Astrocyte of the spinal cord (primary cell): ENCODE data around the gene PLAC8.
A peak's percentile ranks its signal among the peaks of the same experiment; 100 is the strongest.
"Not testable (repeated sequence)": the region's sequence is repeated elsewhere in the genome, so short reads cannot be mapped to it uniquely, and the experiment has no call there.

Experiments
- DNase-seq: peaks from one replicate; pipeline ENCODE4 v3.0.0; 2011; ENCODE audit warnings: low read depth, low spot score
- H3K4me3 ChIP-seq: 2 replicates; pipeline ENCODE4 v1.5.1; 2011; ENCODE audit warnings: low read depth, mild to moderate bottlenecking, low read length, moderate library complexity
- in situ Hi-C: cut with HindIII; loops from 2 replicates; pipeline ENCODE4 v1.10.0; 2017; ENCODE audit warnings: low sequenced_read_pairs
- TF ChIP-seq, protein P1 (sequence below): IDR thresholded peaks from 2 replicates; pipeline ENCODE4 v1.5.1; 2012; ENCODE audit warnings: low read depth, mild to moderate bottlenecking, low read length, inconsistent platforms

The PLAC8 gene

DNA sequence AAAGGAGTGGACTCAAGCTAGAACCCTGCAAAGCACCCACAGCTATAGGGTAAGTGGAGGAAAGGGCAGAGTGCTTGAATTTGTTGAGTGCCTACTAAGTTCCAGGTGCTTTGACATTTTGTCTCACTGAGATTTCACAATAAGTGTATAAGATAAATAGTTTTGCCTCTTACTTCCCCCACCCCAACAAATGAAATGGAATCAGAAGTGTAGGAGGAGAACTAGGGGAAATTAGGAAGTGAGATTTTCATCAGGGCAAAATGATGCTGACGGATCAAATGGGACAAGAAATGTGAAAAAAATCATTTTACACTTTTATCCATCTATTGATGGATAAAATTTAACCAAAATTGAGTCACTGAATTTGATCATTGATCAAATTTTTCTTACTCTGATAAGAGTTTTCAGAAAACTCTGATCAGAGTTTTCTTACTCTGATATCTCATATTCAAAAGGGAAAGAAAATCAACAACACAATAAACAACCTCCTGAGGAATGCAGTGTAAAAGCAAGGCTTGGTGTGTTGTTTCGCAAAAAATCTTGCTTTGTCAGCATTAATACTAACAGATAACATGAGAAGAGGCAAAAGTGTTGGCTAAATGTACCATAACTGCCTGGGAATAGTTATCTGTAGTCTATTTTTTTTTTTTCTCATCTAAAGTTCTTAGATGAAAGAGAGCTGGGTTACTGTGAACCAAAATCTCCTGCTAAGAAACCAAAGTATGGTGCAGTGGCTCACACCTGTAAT lies 24.9 kb downstream of the PLAC8 start:
- DNase-seq, result no peak
- in situ Hi-C loops, result no loop called here
- H3K4me3 ChIP-seq, result no peak overlapping the region
- TF ChIP-seq, protein P1, sequence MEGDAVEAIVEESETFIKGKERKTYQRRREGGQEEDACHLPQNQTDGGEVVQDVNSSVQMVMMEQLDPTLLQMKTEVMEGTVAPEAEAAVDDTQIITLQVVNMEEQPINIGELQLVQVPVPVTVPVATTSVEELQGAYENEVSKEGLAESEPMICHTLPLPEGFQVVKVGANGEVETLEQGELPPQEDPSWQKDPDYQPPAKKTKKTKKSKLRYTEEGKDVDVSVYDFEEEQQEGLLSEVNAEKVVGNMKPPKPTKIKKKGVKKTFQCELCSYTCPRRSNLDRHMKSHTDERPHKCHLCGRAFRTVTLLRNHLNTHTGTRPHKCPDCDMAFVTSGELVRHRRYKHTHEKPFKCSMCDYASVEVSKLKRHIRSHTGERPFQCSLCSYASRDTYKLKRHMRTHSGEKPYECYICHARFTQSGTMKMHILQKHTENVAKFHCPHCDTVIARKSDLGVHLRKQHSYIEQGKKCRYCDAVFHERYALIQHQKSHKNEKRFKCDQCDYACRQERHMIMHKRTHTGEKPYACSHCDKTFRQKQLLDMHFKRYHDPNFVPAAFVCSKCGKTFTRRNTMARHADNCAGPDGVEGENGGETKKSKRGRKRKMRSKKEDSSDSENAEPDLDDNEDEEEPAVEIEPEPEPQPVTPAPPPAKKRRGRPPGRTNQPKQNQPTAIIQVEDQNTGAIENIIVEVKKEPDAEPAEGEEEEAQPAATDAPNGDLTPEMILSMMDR, result no peak

DNA sequence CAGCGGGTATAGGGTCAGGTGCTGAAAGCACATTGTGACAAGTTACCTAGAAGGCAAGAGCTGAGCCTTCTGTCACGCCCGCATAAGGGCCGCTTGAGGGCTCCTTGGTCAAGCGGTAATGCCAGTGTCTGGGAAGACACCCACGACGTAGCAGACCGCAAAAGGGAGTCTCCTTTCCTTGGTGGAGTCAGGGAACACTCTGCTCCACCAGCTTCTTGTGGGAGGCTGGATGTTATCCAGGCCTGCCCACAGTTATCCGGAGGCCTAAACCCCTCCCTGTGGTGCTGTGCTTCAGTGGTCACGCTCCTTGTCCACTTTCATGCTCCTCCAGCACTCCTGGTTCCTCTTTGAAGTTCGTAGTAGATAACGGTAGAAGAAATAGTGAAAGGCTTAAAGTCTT lies 29.6 kb downstream of the PLAC8 start:
- in situ Hi-C loops, DNase-seq: not testable (repeated sequence)

GRCh38 chr4:83083925-83084475 lies 30.5 kb downstream of the PLAC8 start:
- H3K4me3 ChIP-seq, result no peak overlapping the region
- no peak for DNase-seq
- in situ Hi-C loops, result no loop called here
- TF ChIP-seq, protein P1, result no peak

More for the DNA sequence above, 29.6 kb downstream of the PLAC8 start:
- not testable (repeated sequence) for H3K4me3 ChIP-seq

GRCh38 chr4:83082777-83083176 lies 31.8 kb downstream of the PLAC8 start:
- TF ChIP-seq, protein P1, result no peak
- no peak overlapping the region for H3K4me3 ChIP-seq
- in situ Hi-C loops, result no loop called here
- peak; percentile 12 for DNase-seq

- no peak overlapping the region for H3K4me3 ChIP-seq
- in situ Hi-C loops, result no loop called here
- TF ChIP-seq, protein P1, result no peak
- DNase-seq, result no peak
Observed at GRCh38 chr4:83080561-83080960, 34.0 kb downstream of the PLAC8 start.

DNA sequence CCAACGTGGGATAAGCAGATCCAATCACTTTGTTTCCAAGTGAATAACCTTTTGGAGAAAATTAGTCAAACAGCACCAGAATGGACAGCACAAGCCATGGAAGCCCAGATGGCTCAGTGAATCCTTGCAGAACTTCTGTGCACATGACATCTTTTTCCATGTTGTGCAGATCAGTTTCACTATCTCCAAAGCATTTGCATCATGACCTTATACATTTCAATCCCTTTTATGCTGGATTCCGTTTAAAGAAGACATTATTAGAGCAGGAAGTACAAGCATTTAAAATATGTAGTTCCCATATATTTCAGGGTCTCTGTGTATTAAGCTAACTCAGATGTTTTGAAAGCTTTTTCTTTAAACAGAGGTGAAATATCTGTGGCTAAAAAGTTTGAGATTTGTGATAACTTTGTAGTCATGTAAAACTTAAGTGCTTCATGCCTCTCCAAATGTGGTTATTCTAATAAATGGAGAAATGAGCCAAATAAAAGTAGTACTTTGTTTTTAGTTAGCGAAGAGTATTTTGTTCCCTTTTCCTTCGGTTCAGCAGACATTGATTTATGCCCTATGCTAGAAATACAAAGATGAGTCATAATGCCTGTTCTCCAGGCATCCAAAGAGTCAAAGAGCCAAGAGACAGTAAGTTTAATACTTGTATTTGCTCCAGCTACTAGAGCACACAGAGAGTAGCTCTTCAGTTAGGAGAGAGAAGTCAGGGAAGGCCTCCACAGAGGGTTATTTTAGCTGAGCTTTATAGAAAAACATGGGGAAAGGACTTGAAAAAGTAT lies 39.0 kb downstream of the PLAC8 start:
- TF ChIP-seq, protein P1, result no peak
- peak; percentile 77 for DNase-seq
- H3K4me3 ChIP-seq, result no peak overlapping the region
- in situ Hi-C loops, result no loop called here

- in situ Hi-C loops, DNase-seq, H3K4me3 ChIP-seq: not testable (repeated sequence)
Observed at GRCh38 chr4:83074783-83075182, 39.7 kb downstream of the PLAC8 start.
